GM19452 (cell line): ENCODE measurements around the gene ABLIM3.

Experiments
- ATAC-seq: cut with Tn5 transposase; IDR thresholded peaks from one replicate; pipeline ENCODE4 v1.9.1; 2021; ENCODE audit not compliant: unreplicated experiment

Gene ABLIM3

DNA sequence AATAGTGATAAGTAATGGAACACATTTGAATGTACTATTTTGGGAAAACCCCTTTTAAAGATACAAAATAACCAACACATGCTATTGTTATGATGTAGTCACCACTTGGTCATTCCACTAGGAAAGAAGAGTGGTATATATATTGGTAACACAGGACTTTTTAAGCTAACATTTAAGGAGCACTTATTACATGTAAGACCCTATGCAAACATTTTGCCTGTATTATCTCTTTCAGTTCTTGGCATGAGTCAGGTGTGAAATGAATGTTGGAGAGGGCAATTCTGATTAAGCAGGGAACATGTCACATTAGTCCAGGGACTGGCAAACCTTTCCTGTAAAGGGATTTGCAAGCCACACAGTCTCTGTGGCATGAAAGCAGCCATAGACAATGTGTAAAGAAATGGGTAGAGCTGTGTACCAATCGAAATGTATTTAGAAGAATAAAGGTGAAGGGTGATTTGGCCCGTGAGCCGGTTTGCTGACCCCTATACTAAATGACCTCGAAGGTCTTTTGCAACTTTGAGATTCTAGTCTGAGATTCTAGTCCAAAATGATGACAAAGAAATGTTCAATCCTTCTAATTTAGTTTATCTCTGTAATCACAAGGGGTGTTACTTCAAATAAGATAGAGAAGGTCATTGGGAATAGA lies 15.3 kb downstream of the ABLIM3 start:
- no peak for ATAC-seq

- no peak for ATAC-seq
These were observed 16.0 kb downstream of the ABLIM3 start for GRCh38 chr5:149157330-149157729.

DNA sequence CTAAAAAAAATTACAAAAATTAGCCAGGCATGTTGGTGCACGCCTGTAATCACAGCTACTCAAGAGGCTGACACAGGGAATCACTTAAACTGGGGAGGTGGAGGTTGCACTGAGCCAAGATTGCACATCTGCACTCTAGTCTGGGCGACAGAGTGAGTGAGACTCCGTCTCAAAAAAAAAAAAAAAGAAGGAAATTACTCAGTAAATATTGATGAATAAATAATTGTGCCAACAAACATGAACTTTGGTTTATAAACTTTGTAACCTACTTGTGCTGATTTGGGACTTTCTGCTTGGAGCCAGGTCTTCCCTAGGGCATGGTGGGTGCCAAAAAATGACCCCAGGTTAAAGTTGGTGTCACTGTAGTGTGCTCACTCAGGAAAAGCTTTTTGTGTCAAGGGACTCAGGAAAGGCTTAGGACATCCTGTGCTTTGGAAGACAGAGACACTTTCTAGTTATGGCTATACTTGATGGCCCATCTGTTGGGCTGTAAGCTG lies 19.0 kb downstream of the ABLIM3 start:
- no peak for ATAC-seq

GRCh38 chr5:149161026-149161687 lies 19.9 kb downstream of the ABLIM3 start:
- no peak for ATAC-seq

- no peak for ATAC-seq
These were observed 20.6 kb downstream of the ABLIM3 start for GRCh38 chr5:149161850-149162249.

DNA sequence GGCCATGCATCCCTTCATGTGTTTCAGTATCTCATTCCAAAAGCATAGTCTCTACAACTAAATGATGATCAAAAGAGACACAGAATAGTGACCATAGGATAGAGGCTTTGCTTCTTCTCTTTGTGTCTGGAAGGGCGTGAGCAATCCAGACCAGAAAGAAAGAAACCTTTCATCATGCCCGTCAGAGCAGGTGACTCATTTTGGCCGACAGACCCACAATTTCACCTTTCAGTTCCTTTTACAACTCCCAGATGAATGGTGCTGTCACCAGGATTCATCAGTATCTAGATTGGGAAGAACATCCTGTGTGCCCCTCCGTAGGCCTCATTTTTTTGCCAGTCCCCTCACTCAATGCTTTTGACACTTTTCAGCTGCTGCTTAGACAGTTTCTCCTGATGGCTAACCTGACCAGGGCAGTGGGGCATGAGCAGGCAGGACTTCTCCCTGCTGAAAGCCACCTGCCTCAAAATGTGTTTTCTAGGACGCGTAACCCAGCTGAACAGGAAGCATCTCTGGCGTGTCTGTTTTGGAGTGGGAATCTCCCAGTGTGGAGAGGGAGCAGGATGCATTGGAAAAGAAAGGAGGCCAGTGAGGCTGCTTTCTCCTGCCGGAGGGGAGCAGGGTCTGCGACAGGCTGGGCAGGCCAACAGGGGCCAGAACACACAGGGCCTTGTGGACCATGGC lies 21.2 kb downstream of the ABLIM3 start:
- peak; percentile 81 for ATAC-seq

GRCh38 chr5:149164731-149165130 lies 23.4 kb downstream of the ABLIM3 start:
- ATAC-seq: no peak

GRCh38 chr5:149166128-149166527 lies 24.8 kb downstream of the ABLIM3 start:
- no peak for ATAC-seq

DNA sequence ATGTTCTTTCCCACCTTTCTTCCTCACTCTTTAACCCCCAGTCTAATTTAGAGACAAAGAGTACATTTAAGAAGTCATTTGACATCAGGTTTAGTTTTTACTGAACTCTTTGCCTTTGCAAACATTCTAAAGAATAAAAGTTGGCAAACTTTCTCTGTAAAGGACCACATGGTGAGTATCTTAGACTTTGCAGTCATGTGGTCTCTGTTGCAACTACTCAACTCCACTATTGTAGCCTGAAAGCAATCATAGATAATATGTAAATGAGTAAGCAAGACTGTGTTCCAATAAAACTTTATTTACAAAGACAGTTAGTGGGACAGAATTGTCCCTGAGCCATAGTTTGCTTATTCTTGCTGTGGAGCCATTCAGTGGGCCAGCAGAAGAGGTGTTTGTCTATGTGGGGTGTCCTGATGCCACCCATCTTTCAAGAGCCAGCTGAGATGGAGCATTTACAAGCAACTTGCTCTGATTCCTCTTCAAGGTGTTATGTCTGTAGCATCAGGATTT lies 25.4 kb downstream of the ABLIM3 start:
- no peak for ATAC-seq

GRCh38 chr5:149168276-149168906 lies 27.1 kb downstream of the ABLIM3 start:
- ATAC-seq: no peak

DNA sequence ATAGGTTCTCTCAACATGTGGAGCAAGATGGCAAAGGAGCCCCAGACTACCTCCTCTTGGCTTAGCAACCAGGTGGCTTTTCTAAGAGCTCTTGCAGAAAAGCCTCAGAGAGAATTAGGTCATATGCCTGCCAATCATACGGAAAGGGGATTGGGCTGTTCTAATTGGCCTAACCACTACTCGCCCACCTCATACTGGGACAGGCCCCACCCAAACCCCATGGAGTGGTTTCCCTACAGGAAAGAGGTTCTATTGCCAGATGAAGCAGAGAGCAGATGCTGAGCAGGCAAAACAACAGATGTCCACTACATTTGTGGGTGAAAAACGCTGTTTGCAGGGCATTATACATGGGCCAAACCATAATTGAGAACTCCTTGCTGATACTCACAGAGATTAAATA lies 29.0 kb downstream of the ABLIM3 start:
- ATAC-seq: no peak

DNA sequence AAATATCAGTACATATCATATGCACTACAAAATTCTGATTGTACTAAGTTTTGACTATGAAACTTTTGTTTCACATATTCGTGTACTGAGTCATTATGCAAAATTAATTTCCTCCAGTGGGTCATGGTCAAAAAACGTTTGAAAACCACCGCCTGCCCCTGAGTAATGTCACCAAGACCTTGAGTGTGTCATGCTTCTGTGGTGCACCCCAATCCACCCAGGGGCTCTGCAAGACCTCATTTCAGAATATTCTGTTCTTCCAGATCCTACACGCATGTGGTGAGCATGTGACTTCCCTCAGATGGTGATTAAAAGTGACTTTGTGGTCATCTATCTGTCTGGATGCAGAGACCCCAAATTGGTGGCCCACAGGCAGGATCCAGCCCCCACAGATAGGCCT lies 31.0 kb downstream of the ABLIM3 start:
- ATAC-seq: peak; percentile 85

GRCh38 chr5:149172709-149173505 lies 31.6 kb downstream of the ABLIM3 start:
- no peak for ATAC-seq

DNA sequence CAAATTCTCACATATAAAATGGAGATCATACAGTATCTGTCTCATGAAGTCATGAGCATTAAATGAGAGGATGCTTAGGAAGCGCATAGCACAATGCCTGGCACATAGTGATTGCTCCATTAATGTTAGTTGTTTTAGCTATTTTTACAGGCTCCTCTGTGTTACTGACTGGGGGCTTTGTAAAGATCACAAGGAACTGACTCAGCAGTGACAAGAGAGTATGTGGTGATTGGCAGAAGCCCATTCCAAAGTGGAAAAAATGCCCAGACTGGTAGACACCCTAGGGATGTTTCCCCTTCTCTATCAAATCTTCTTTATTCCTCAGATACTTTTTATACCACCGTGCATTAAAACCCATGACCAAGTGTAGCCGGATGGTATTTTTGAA lies 33.5 kb downstream of the ABLIM3 start:
- no peak for ATAC-seq

DNA sequence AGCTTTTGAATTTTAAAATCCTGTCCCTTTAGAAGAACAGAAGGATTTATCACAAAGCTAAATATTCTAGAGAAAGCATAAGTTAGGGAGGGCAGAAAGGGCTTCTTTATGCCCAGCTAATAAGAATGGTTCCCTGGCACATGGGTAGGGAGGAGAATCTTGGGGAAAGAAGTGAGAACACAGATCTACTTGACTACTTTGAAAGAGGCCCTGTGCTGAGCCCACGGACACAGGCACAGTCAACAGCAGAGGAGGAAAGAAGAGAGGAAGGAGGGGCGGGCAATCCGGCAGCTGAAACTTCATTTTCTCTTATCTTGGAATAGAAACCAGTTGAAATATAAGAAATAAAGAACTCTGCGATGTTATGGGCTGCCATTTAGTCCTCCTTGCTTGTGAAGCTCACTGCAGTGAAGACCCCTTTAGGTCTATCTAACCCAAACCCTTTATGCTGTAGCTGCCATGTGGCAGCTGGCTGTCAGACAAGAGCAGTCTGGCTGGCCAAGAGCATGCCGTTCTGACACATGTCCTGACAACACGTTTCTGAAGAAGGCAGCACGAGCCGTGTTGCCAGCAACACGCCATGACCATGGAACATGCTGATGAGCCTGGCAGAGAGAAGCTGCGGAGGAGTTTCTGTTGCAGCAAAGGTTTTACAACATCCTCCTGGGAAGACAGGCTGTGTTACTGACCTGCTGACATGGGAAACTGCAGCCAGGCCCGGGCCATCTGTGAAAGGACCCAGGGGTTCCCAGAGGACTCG lies 34.2 kb downstream of the ABLIM3 start:
- ATAC-seq: no peak

DNA sequence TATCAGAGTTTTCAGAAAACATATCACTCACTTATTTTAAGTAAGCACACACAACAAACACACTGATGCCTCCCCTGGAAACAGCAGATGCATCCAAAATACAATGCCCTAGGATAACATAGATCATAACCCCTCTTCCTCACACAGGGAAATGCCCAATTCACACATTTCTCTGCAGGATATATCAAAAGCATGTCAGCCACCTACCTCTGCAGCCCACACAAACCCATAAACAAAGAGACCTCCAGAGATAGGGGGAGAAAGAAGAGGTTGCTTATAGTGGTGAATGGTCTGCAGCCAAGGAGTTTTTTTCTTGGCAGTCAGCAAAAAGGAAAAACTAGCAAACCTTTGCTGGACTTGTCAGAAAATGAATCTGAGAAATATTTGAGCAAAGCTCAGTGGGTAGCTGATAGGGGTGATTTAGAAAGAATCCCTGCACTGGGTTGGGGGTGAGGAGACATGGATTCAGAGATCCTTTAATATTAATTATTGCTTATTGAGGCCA lies 36.1 kb downstream of the ABLIM3 start:
- no peak for ATAC-seq

- no peak for ATAC-seq
These were observed 36.7 kb downstream of the ABLIM3 start for GRCh38 chr5:149177911-149178565.

GRCh38 chr5:149181732-149182131 lies 40.4 kb downstream of the ABLIM3 start:
- ATAC-seq: no peak

DNA sequence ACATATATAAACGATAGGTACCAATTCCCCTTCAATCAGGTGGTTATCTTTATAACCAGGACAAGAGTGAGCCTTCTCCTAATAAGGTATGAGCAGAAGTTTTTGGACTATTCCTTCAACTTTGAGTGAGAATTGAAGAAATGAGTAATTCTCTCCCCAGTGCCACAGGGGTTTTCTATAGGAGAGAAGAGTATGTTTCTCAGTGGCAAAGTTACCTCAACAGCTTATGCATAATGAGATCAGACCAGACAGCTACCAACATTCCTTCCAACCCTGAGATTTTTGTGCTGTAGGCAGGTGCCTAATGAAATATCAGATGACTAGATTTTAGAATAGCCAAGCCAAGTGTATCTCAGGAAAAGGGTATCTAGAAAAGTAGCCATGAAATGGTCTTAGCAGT lies 40.9 kb downstream of the ABLIM3 start:
- ATAC-seq: no peak
